Measurements from ENCODE around the gene LAGE3. TPM values are rescaled to one million over a fixed set of nuclear protein-coding genes. Genes with fewer than 3 reads are reported as not detected.
A peak's percentile ranks its signal among the peaks of the same experiment; 100 is the strongest.

The LAGE3 gene
- total and polyA plus RNA-seq, 2 donors (not counting 3 experiments of a cell fraction or from before 2014, with no cell fraction given), result 14.3 to 31.9 TPM

GRCh38 chrX:154486052-154486395 lies 6.9 kb upstream of the LAGE3 start:
- no TSS peak for BruUV-seq (replicated peaks)
- Histone ChIP-seq H3K4me2 (ENCODE audit: insufficient read depth, low read length) (peak overlapping the region; percentile 57), H3K4me1 (ENCODE audit: control insufficient read depth, extremely low read depth, insufficient read depth, low read length) (peaks cover 3% of the 10 kb centered on the region), H3K36me3 (ENCODE audit: control insufficient read depth in 2 of 2, extremely low read depth in 1 of 2, insufficient read depth in 2 of 2, low read length in 2 of 2) (no peaks in the 10 kb centered on the region), H4K20me1 (replicated peaks; ENCODE audit: control insufficient read depth, extremely low read depth, insufficient read depth, low read length) (no peaks in the 10 kb centered on the region), H2AFZ (ENCODE audit: low read depth, low read length) (peak overlapping the region; percentile 16), H3K9me3 (replicated peaks; ENCODE audit: control insufficient read depth, insufficient read depth, low read length) (no peaks in the 10 kb centered on the region), H3K79me2 (ENCODE audit: control insufficient read depth, insufficient read depth, low read length) (peaks cover 10% of the 10 kb centered on the region), H3K4me3 (replicated peaks in 1 of 3; ENCODE audit: insufficient read depth in 1 of 3, low read depth in 1 of 3, low read length in 3 of 3) (peak overlapping the region; percentile 37 to 51 (median 46)), H3K27ac (ENCODE audit: insufficient read depth, low read depth, low read length) (no peak overlapping the region), H3K9ac (replicated peaks; ENCODE audit: extremely low read depth, insufficient read depth, low read length) (peak overlapping the region; percentile 36), H3K27me3 (ENCODE audit: control insufficient read depth in 2 of 2, insufficient read depth in 2 of 2, low read length in 2 of 2) (no peaks in the 10 kb centered on the region), H3K9me1 (replicated peaks; ENCODE audit: control insufficient read depth, extremely low read depth, insufficient read depth, low read length) (no peaks in the 10 kb centered on the region)
- intact Hi-C loops (cut with micrococcal nuclease) (no loop called here), dilution Hi-C loops (cut with MboI; ENCODE audit: extremely low pct_ligation_motif_present, low sequenced_read_pairs) (no loop called here)
- peak; percentile 2 for DNase-seq (ENCODE audit: low read depth, low spot score)
- POLR2A ChIA-PET, result no interaction called here
- no peak for TF ChIP-seq GATA2 (IDR thresholded peaks at IDR 0.05; ENCODE audit: insufficient read depth, insufficient read length, low read depth, low read length)
- TF ChIP-seq FOS (IDR thresholded peaks at IDR 0.05; ENCODE audit: borderline replicate concordance, insufficient read depth, low read length), result no peak
- no peak for TF ChIP-seq POLR2A (IDR thresholded peaks at IDR 0.05; ENCODE audit: low read depth, low read length)
- no peak for TF ChIP-seq MYC (IDR thresholded peaks at IDR 0.05; ENCODE audit: low read depth, low read length)
- TF ChIP-seq CTCF (IDR thresholded peaks at IDR 0.05; ENCODE audit: extremely low read depth in 1 of 2, insufficient read depth in 1 of 2, low read depth in 1 of 2, low read length in 2 of 2), result no peak
- no peak for FAIRE-seq
- CTCF ChIA-PET, result interaction anchor here (1.4 to 2.0 kb wide), 2 partner anchors 9 to 41 kb away, joined by 4 to 7 read pairs; no protein-coding TSS in a partner anchor

Measured in endothelial cell of umbilical vein (primary cell).